H1 (cell line): ENCODE data around the gene CD44. TPM values are rescaled to one million over a fixed set of nuclear protein-coding genes. Genes with fewer than 3 reads are reported as not detected.

Experiments used
- CHD7 ChIP-seq: fragments of 300-600 bp; sonication (generic); IDR thresholded peaks from 2 replicates; pipeline ENCODE4 v1.7.1; 2012; ENCODE audit warnings: low read length, moderate library complexity, mild to moderate bottlenecking, inconsistent platforms; ENCODE audit not compliant: insufficient replicate concordance
- polyA plus RNA-seq, 7 experiments: library from polyadenylated mRNA; depleted of rRNA in 3 of 7; stranded (reverse) in 5 of 7; unstranded in 2 of 7; fragments of >200 nt in 5 of 7; fragments of 200-250 nt in 2 of 7; gene quantifications; 1 replicate in 5 of 7; 2 replicates in 1 of 7; 4 replicates in 1 of 7; pipeline versions ENCODE4 v1.2.1 to v1.2.3, GENCODE V29; 2011 to 2013; ENCODE audit warnings: missing spikeins in 2 of 7, mixed read lengths in 2 of 7
- total RNA-seq: library from RNA; stranded (reverse); fragmentation: NEBNext Ultra II Directional; extraction: Animal tissue kit (Norgen Biotek cat#: 25700); gene quantifications from 2 replicates; pipeline ENCODE4 v1.2.1, GENCODE V29; 2021

Gene CD44
- total and polyA plus RNA-seq, 2 of the 8 experiments (the other 6 are each of a cell fraction or from before 2014, with no cell fraction given) = 11.8 to 13.7 TPM

GRCh38 chr11:35262056-35262455 lies 123.1 kb downstream of the CD44 start (continued):
- no peak for TF ChIP-seq CHD7
